Measurements from ENCODE around the gene LHFPL6.

The LHFPL6 gene

DNA sequence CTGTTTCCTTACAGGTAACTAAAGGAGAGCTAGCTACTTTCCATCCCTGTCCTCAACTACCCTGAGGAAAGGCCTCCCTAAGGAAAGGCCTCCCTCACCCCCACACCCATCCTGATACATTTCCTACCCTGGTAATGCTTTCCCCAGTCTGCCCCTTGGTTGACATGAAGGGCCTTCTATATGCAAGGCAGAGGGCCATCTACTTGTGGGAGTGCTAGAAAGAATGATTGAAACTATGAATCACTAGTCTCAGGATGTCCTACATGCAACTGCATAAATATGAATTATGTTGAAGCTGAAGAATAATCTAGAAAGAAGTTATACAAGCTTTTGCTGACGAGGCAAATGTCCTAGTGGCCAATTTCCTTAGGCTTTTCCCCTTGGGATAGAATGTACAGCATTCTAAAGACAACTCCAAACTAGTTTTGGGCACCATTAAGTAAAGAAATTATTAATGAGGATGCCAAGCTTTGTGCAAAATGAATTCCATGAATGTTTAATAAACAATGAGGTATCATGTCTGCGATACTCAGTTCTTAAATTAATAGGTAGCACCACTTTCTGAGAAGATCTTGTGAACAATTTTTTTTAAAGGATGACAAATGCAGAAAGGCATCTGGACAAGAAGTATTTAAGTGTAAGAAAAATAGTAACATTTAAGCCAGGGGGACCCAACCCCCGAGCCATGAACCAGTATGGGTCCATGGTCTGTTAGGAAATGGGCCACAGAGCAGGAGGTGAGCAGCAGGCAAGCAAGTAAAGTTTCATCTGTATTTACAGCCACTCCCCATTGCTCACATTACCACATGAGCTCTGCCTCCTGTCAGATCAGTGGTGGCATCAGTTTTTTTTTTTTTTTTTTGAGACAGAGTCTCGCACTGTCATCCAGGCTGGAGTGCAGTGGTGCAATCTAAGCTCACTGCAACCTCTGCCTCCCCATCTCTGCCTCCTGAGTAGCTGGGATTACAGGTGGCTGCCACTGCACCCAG, 223.0 kb downstream of the LHFPL6 start:
- no peak for DNase-seq

DNA sequence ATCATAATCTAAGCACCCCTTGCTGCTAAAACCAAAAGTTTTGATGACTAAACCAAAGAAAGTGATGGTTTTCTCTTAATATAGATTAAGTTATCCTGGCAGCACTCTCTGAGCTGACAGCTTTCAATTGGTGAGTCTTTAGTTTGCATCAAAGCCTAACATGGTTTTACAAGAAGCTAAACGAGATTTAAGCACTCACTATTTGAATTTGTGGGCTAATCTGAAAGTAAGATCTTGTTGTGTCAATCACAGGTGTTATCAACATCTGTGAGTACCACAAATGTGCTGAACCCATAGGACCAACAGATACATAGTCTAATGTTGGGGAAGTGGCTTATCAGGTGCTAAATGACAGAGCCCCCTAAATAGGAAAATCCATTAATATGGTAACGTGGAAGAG, 223.9 kb downstream of the LHFPL6 start:
- no peak for DNase-seq

DNA sequence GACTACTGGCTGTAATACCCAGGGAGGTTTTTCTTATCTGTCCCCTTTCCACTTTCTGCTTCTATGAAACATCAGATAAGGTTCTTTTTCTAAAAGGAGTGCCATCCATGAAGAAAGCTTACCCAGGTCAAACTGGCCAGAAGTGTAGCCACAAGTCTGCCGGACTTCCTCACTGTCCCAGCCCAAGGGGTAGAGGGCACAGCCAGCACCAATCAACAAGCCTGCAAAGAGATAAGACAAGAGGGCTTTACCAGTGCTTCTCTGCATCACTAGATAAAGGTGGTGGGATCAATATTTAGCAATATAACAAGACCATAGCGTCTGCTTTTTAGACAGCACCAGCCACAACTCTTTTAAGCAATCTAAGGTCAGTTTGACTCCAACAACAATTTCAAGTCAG, 224.7 kb downstream of the LHFPL6 start:
- DNase-seq = no peak

DNA sequence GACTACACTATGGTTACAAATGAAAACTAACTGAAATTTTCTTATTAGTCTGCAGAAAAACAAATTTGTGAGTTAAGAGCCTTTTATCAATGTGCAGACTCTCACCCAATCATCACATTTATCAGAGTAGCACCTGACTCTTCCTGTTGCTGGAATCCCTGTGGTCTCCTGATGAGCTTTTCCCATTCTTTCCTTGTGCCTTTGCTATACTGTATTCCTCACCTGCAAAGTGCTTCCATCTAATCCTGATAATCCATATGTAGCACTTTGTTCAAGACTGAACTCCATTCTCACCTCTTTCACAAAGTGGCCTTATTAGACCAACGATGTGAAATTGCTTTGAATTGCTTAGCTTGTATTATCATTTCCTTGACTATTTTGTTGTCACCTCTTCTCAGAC, 225.3 kb downstream of the LHFPL6 start:
- no peak for DNase-seq

DNA sequence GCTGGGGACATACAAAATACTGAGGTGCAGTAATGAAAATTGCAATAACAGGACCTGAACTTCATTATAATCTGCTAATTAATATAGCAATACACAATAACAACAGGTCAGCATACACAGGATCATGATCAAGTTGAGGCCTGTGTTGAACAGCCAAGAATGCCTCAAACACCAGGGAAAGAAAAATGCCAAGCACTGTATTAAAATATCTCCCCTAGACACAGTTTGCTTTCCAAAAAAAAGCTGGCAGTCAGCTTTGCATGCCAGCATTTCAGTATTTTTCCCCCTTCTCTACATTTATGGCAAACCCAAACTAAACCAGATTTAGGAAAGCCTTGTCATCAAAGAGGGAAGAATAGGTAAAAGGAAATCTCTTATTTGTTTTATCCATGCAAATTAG, 226.9 kb downstream of the LHFPL6 start:
- DNase-seq = no peak

DNA sequence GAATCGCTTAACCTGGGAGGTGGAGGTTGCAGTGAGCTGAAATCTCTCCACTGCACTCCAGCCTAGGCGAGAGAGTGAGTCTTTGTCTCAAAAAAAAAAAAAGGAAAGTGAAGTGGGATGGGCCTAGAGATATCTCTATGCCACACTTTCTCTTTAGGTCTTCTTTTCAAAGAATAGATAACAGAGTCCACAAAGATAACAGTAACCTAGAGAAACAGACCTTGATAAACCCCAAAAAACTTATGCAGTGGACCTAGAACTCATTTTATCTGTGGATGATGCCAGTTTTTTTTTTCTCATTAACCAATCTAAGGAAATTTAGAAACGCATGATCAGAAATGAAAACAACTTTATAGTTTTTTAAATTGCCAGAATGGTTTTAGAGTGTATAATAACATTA, 227.4 kb downstream of the LHFPL6 start:
- no peak for DNase-seq

DNA sequence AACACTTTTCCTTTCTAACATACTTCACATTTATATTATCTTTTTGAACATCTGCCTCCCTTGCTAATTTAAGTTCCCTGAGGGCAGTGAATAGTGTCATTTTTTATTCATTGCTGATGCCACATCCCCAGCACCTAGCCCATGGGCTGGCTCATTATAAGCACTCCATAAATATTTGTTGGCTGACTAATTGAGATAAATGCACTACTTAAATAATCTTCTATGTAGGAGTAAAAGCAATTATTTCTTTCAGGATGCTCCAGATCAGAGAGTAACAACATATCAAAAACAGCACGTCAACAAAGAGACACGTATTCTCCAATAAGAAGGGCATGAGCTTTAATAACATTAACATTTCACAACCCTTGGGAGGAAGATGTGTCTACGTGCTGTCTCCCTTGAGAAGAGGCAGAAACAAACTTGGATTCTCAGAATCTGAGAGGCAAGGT, 228.2 kb downstream of the LHFPL6 start:
- no peak for DNase-seq

DNA sequence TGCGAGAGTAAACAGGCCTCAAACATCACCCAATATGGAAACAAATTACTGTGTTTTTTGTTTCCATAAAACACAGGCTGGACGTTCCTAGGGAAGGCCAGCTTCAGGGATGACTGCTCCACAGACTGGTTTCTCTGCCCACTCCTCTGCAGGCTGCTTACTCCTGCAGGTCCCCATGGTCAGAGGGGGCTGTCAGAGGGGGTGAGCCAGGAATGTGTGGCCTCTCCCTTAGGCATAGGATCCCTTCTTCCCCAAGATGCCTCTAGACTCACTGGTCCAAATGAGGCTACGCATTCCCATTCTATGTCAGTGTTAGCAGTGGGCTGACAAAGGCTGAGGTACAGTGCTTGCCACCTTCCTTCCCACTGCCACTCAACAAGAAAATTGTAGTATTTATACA, 229.8 kb downstream of the LHFPL6 start:
- no peak for DNase-seq

DNA sequence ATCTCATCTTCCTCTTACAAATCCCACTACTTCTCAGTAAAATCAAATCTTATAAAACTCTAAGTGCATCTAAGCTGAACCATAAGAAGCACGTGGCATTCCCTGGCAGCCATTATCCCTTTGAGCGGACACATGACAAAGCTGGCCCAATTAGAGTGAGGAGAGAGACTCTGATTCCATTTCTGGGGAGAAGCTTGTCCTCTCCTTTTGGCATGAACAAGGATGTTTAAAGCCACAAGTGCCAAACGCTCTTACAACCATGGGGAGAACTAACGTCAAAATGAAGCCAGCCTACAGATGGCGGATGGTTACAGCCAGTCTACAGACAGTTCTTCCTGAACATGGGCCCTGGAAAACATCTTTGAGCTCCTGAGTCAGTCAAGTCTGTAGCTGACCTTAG, 231.3 kb downstream of the LHFPL6 start:
- no peak for DNase-seq

DNA sequence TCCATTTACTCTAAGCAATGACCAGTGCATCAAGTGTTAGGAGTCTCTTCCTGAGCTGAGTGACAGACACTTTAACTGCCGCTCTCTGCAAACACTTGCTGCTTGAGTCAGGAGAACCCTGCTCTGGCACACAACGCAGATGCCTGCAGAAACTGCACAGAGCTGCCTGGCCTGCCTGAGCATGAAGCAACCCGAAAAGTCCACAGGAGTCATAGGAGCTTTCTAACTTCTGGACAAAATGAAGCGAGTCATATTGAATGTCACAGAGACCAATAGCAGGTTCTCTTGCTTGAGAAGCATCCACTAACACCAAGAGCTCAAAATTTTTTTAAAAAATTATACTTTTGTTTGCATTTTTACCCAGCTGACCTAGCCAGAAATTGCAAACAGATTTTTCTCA, 232.4 kb downstream of the LHFPL6 start:
- no peak for DNase-seq

DNA sequence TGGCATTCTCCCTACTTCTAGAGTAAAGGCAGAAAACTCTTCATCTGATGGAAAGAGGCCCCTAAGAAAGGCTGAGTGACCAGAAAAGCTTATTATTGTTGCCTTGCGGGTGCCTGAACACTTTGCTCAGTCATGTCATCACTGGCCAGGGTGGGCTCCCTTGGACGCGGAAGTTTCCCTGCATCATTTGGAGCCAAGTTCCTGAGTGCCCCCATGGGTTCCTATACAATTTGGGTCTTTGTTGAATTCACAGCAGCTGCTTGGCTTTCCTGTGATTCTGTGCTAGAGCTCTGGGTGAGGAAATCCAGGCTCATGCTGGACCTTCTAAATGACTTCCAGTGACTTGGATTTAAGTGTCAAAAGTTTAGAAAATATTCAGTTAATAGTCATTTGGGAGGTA, 232.9 kb downstream of the LHFPL6 start:
- DNase-seq = no peak

DNA sequence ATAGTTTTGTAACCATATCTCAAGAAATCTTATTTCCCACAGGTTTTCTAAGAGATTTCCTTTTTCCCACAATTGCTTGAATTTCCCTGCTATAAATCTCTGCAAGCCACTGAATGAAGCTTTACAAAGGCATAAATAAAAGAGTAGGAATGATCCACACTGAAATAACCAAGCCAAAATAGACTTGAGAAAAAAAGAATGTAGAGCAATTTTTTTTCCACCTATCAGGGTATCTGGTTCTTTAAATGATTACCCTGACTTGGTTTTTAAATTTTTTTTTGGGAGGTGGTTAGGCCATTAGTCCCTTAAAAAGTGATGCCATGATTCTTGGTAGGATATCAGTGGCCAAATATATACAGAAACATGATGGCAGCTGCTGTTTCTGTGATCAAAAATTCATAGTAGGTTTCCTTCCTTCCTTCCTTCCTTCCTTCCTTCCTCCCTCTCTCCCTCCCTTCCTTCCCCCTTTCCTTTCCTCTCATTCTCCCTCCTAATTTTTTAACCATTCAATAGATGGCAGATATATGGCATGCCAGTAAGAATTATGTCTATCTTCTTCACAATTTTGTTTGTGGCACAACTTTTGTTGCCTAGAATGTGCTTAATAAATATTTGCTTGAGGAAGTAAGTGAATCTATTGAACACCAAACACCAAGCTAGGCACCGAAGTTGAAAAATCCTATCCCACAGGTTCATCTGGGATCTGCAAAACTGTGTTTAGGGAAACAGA, 233.7 kb downstream of the LHFPL6 start:
- no peak for DNase-seq

DNA sequence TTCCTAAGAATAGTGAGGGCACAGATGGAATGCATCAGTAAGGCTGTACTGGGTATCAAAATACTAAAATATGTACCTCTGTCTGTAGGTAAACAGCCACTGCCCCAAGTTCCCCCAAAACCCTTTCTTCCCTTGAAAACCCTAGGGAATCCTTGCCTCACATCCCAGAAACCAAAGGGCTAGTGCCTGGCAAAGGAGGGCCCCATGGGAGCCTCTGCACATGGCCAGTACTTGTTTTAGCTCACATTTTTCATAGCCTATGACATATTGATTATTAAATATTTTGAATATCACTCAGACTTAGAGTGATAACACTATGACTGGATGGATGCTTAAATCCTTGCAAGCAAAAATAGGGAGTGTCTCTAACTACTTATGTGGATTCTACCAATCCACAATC, 237.1 kb downstream of the LHFPL6 start:
- no peak for DNase-seq

DNA sequence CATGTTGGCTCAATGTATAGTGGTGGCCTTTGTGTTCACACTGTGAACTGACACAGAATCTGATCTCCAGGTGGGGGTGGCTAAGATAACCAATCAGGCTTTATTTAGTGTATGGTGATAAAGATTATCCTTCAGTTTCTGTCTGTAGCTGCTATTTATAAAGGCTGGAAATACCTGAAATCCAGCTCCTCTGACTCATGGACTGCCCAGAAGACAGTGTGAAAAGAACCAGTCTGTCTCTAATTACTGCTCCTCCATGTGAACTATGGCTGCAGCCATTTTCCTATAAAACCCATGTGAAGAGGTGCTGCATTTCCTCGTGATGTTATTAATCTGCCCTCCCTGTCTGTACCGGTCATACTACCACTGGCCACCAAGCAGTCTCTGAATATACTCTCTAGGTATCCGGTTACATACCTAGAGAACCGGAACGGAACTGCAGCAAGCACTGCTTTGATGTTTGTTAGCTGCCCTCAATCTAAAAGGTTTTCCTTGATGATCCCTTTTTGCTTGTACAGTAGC, 238.0 kb downstream of the LHFPL6 start:
- no peak for DNase-seq

DNA sequence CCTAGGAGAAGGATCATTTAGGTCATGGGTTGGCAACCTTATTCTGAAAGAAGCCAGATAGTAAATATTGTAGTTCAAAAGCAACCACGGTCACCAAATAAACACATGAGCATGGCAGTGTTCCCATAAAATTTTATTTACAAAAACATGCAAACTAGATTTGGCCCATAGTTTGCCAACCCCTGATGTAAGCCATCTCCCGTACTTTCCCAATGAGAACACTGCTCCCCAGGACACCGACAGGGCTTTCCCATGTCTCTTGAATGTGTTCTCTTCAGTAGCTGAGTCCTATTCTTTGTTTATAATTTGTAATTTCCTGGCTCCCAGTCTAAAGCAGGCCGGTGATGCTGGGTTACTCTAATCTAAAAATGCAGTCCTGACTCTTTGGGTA, 239.6 kb downstream of the LHFPL6 start:
- no peak for DNase-seq

DNA sequence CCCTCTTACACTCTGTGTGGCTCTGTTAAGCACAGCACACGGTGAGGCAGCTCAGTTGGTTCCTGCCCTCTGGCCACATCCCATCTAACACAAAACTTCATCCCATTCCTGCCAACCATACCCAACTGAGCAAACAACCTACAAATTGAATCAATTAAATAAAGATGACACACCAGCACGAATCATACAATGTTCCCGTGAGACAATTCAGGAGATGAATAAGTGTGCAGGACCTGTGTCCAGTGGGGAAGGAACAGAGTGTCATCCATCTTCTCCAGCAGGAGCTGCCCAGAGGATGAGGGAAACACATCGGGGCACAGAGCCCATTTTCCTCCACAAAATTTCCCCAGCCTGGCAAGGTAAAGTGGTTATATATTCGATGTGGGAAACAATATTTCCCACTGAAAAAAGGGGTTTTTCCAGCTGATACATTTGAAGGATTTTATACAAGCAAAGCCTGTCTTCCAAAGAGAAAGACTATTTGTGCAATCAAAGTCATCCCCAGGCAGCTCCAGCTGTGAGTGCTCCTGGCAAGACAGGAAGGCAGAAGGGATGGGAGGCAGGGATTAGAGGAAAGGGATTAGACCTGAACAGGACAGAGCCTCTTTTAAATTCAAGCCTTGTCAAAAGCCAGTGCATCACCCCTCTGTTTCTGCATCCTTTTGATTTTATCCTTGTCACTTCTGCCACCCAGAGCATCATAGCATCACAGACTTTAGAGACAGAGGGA, 240.2 kb downstream of the LHFPL6 start:
- DNase-seq = no peak

DNA sequence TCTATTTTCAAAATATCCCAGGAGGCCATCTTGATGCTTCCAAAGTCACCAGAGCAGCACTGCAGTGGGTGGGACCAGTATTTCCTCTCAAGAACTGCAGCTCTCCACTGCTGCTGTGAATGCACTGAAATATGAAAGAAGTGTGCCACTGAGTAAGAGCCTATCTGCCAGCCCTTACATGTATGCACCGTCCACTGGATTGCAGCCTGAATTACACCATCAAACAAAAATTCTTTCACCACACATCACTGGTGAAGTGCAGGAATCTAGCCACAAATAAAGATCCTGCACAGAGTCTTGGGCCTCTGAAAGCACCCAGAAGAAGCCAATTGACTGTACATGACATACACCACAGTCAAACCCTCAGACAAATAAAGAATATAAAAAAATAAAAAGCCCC, 249.0 kb downstream of the LHFPL6 start:
- no peak for DNase-seq

DNA sequence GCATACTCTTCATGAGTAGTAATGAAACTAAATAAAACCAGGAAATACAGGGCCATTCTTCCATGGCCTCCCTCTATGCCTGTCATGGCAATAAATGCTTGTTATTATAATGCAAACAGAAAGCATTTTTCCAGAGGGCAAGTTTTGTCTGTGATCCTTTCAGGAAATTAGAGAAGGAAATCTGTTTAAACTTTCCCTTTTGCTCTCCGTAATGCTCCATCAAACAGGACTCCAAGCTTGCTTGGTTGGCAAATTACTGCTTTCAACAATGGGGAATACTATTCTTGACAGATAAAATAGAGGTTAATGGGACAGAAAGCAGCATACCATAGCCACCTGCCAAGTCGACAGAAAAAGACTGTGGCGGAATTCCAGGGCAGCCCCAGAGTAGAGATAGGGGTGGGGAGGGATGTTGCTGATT, 252.5 kb downstream of the LHFPL6 start:
- DNase-seq = no peak

DNA sequence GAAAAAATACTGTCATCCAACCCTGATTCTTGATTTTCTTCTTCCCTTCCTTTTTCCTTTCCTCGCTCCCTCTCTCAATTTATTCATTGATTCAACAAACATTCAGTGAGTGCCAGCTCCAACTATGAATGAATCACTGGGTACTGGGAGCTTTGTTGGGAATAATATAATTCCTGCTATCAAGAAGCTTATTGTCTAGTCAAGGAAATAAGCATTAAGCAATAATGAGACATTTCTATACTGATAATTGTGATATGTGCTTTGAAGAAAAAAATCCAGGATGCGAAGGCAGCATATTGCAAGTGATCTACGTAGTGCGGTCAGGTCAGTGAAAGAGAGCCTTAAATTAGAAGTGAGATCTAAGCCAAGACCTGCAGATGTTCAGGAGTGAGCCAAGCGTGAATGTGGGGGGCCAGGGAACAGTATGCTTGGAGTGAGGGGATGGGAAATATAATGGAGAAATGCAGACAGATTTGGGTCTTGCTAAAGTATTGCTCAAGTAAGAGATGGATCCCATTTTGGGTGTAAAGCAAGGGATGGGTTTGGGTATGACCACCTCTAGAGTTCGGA, 253.5 kb downstream of the LHFPL6 start:
- no peak for DNase-seq

DNA sequence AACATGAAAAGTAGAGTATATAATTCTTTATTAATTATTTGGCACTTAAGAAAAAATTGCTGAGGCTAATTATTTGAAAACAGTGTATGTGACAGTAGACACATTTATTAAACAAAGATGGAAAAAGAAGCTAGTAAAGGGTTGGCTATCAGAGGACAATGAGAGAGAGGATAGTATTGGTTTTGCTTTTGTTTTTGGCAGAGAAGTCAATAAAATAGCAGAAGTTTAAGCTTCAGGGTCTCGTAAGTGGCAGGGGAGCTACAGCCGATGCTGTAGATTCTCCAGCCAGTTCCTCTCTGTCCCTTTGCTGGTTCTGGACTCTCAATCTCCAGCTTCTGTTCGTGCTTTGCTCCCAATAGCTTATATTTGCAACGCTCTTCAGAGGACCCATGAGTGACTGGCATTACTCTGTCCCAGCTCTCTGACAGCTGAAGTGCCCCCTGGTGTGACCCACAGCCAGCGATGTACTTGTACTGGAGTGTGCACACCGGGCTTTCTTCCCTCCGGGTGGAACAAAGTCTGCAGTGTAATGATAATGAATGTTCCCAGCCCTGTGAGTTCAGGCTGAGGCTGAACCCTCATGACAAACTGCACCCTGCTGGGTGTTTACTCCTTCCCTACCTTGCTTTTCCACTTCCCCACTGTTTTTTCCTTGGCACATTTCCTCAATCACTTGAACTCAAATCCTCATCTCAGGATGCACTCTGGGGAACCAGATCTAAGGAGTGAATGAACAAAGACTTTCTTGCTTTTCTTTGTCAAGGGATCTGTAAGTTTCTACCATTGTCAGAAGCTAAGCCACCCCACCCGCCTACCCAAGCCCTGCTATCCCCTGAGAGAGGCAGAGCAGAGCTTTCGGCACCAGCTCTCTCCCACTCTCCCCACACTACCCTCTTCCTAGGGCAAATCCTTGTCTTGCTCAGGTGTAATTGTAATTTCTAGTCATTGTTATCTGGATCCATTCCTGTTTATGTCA, 254.8 kb downstream of the LHFPL6 start:
- DNase-seq = no peak

DNA sequence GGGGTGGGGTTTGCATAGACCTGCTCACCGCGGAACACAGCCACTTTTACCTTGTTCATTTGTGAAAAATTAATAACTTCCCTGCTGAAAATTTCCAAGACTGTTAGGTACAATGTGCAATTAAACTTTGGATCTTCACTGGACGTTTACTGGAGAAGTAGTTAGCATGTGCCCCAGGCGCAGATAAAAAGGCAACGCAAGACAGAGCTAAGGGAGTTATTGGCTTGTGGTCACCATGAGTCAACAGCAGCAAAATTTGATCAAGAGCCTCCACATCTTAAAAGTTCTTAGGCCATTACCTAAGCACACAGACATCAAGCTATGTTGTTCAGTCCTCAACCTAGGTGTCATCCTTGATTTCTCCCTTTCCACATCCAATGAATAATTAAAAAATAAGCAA, 257.0 kb downstream of the LHFPL6 start:
- no peak for DNase-seq

DNA sequence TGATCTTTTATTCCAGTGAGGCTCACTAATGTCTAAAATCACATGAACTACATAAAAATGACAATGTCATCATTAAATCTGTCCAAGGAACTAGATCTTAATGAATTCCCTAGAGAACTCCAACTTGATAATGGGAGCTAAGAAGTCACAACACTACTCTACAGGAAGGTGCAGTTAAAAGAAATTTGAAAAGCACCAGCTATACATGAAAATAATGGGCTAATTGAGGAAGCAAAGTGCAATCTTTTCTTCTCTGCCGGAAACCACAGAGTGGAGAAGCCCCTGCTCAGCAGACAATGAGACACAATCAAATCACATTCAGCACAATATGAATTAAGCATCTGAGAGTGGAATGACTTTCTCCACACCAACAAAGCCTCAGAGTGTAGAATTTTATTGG, 261.7 kb downstream of the LHFPL6 start:
- DNase-seq = no peak
